HG02642 (cell line): ENCODE measurements around the gene IL6R.
"Not testable (repeated sequence)": the region's sequence is repeated elsewhere in the genome, so short reads cannot be mapped to it uniquely, and the experiment has no call there.

Experiments
- ATAC-seq: cut with Tn5 transposase; IDR thresholded peaks from one replicate; pipeline ENCODE4 v1.9.1; 2021; ENCODE audit warnings: mild to moderate bottlenecking; ENCODE audit not compliant: unreplicated experiment, poor library complexity

Gene IL6R

DNA sequence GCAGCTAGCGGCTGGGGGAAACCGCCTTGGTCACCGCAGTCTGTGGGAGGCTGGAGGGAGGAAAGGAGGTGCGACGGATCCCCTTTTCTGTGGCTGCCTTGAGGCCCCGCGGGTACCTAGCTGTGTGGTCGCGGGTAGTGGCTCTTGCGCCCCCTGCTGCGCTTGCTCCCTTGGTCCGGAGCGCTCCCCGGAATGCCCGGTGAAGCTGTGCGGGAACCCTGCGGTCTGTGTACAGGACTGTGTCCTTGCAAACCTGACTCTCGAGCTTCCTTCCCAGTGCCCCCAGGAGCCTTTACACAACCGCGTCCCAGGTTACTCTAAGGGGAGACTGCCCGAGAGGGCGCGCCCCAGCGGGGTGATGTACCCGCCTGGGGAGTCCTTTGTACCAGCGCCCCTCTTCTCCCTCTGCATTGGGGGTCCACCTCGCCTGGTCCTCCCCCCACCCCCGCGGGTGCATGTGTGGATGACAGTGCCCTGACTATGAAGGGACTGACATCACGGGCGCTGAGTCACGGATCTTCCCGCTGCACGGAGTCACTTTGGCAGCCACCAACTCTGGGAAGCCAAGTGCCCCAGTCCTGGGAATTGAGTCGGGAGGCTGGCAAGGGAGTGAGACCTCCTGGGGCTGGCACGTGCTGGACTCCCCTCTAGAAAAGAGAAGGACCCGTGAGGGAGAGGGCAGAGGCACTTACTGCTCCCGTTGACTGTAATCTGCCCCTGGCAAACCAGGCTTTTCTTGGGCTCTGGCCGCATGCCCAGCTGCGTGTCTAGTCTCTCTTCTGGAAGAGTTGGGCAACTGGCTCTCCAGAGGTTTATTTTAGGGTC, 816 bp downstream of the IL6R start:
- peak; percentile 10 for ATAC-seq

DNA sequence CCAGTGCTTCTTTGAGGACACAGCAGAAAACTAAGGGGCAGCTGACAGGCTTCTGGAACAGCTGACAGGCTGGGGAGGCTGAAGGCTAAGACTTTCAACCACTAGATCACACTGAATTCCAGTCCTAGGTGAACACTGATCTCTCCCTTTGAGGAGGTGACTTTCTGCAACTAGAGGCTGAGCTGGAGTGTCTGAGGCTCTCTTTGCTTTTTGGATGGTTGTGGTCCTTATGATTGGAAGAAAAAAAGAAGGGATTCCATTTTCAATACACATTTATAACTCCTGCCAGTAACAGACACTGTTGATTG, 1.4 kb downstream of the IL6R start:
- ATAC-seq: no peak

- ATAC-seq: no peak
Measured at GRCh38 chr1:154406886-154407197, 1.7 kb downstream of the IL6R start.

- ATAC-seq: peak; percentile 40
Measured at GRCh38 chr1:154407198-154408091, 2.3 kb downstream of the IL6R start.

GRCh38 chr1:154408174-154408777, 3.1 kb downstream of the IL6R start:
- no peak for ATAC-seq

DNA sequence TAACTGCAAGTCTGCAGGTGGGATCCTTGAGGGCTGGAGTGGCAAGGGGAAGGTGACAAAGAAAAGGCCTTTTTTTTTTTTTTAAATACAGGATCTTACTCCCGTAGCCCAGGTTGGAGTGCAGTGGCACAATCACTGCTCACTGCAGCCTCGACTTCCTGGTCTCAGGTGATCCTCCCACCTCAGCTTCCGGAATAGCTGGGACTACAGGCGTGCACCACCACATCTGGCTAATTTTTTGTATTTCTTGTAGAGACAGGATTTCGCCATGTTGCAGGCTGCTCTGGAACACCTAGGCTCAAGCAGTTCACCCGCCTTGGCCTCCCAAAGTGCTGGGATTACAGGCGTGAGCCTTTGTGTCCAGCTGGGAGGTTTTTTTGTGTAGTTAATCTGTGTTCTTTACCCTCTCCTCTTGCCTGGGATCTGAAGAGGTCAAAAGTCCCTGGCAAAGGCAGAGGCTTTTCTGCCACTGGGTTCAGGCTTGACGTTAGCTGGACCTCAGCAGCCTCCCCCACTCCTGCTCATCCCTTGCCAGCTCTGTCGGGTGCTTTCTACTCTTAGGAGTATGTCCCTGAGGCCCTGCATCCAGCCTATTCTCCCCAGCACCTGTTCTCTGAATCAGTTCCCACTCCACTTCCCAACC, 5.2 kb downstream of the IL6R start:
- no peak for ATAC-seq

DNA sequence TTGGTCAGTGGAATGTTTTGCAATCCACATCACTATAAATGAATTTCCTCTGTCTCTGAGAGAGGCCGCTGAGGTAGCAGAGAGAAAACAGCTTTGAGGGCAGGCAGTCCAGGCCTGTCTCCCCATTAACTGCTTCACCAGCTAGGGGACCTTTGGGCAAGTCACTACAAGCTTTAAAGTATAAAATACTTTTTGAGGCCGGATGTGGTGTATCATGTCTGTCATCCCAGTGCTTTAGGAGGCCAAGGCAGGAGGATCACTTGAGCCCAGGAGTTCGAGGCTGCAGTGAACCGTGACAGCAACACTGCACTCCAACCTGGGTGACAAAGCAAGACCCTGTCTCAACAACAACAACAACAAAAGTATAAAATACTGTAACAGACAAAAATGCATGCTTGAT, 6.4 kb downstream of the IL6R start:
- no peak for ATAC-seq

GRCh38 chr1:154413177-154413783, 8.1 kb downstream of the IL6R start:
- ATAC-seq: no peak

GRCh38 chr1:154414606-154415005, 9.5 kb downstream of the IL6R start:
- ATAC-seq: no peak

DNA sequence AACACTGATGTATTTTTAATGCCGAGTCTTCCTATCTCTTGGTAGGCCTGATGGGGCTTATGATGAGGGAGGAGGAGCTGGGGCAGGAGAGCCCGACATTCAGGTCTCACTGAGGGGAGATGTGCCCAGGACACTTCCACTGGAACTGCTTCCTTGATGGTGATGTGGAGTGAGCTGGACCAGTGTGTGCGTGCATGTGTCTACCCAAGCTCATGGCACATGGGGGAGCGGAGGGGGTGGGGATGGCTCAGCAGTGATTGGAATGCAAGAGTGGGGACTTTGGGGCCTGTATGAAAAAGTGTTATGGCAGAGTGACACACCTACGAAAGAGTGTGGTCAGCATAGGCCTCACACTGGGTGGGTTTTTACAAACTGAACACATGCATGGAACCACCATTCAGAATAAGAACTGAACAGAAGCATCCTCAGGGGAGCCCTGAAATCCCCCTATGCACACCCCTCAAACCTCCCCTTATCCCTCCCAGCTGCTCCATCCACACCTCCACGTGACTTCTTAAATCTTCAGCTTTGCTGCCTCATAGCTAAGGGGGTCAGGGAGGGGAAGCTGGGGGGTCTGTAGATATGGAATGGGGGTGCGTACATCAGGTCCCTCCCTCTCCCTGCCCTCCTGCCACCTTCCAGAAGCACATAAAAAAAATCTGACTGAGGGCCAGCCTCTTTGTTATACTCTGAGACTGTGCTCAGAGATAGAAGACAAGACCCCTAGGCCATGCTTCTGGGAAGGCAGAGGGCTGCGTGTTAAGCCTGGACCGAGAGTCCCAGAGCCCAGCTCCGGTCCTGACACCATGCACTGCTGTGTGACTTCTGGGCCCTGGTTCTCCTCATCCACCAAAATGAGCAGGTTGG, 11.6 kb downstream of the IL6R start:
- no peak for ATAC-seq

DNA sequence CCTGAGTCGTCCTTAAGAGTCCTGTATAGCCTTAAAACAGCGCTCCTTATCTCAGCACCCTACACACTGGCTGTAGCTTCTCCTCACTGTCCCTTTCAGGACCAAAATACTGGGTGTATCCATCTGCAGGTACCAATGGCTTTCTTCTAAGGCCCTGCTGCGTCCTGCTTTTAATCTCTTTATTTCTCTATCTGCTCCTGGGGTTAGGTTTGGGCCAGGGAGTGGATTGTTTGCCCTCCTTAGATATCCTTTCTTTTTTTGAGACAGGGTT, 12.1 kb downstream of the IL6R start:
- ATAC-seq: no peak

GRCh38 chr1:154418062-154418921, 13.1 kb downstream of the IL6R start:
- ATAC-seq: no peak

GRCh38 chr1:154418923-154419619, 13.9 kb downstream of the IL6R start:
- no peak for ATAC-seq

- no peak for ATAC-seq
Measured at GRCh38 chr1:154419620-154420571, 14.8 kb downstream of the IL6R start.

- ATAC-seq: no peak
Measured at GRCh38 chr1:154420961-154421924, 16.1 kb downstream of the IL6R start.

GRCh38 chr1:154422049-154422448, 16.9 kb downstream of the IL6R start:
- not testable (repeated sequence) for ATAC-seq
